Endodermal cell (in vitro differentiated cells): ENCODE results near the gene COLEC12. TPM values are rescaled to one million over a fixed set of nuclear protein-coding genes. Genes with fewer than 3 reads are reported as not detected.

ENCODE experiments used
- DNase-seq: peaks from one replicate; pipeline ENCODE4 v3.0.0-alpha.2; 2017
- H3K27ac ChIP-seq: 2 replicates; pipeline ENCODE4 v1.5.1; 2013; ENCODE audit warnings: mild to moderate bottlenecking, low read depth, low read length, moderate library complexity
- H3K27me3 ChIP-seq: 2 replicates; pipeline ENCODE4 v1.6.1; 2013; ENCODE audit warnings: mild to moderate bottlenecking, low read length, moderate library complexity; ENCODE audit not compliant: insufficient read depth, control insufficient read depth, poor library complexity, severe bottlenecking
- H3K36me3 ChIP-seq: 2 replicates; pipeline ENCODE4 v1.7.0; 2013; ENCODE audit warnings: mild to moderate bottlenecking, low read length, moderate library complexity; ENCODE audit not compliant: control insufficient read depth, insufficient read depth
- H3K4me1 ChIP-seq: one replicate; pipeline ENCODE4 v1.7.0; 2013; ENCODE audit warnings: low read length; ENCODE audit not compliant: control insufficient read depth, insufficient read depth
- H3K4me3 ChIP-seq: 2 replicates; pipeline ENCODE4 v1.5.1; 2013; ENCODE audit warnings: mild to moderate bottlenecking, low read length, moderate library complexity
- H3K9ac ChIP-seq: 2 replicates; pipeline ENCODE4 v1.6.1; 2013; ENCODE audit warnings: mild to moderate bottlenecking, low read length, moderate library complexity; ENCODE audit not compliant: poor library complexity, severe bottlenecking; ENCODE audit errors: extremely low read depth
- H3K9me3 ChIP-seq: 2 replicates; pipeline ENCODE4 v1.6.1; 2013; ENCODE audit warnings: mild to moderate bottlenecking, low read length, moderate library complexity; ENCODE audit not compliant: control insufficient read depth
- H3K27ac Mint-ChIP-seq: 2 replicates; pipeline ENCODE4 v1.8.0; 2020; ENCODE audit warnings: mixed read lengths
- H3K27me3 Mint-ChIP-seq: 2 replicates; pipeline ENCODE4 v1.8.0; 2021; ENCODE audit warnings: mild to moderate bottlenecking, mixed read lengths; ENCODE audit not compliant: insufficient read depth
- H3K36me3 Mint-ChIP-seq: 2 replicates; pipeline ENCODE4 v1.8.0; 2020; ENCODE audit warnings: low read depth, mixed read lengths
- H3K4me1 Mint-ChIP-seq: 2 replicates; pipeline ENCODE4 v1.8.0; 2020; ENCODE audit warnings: mixed read lengths
- H3K4me3 Mint-ChIP-seq: 2 replicates; pipeline ENCODE4 v1.8.0; 2020; ENCODE audit warnings: mild to moderate bottlenecking, moderate library complexity, mixed read lengths
- H3K9me3 Mint-ChIP-seq: 2 replicates; pipeline ENCODE4 v1.8.0; 2020; ENCODE audit warnings: mild to moderate bottlenecking, mixed read lengths
- CTCF ChIP-seq: fragments of 200-600 bp; sonication (generic); conservative IDR thresholded peaks from 2 replicates; pipeline ENCODE4 v1.5.0; 2021; ENCODE audit warnings: antibody characterized with exemption, mild to moderate bottlenecking
- WGBS, 2 experiments: methylation state at CpG; one replicate each; pipeline versions ENCODE4 v1.1.5 to v1.1.7; 2013; ENCODE audit warnings: missing lambda C conversion rate in 2 of 2, mixed read lengths in 1 of 2; ENCODE audit not compliant: insufficient coverage in 1 of 2, insufficient read length in 1 of 2; 5-methylcytosine and 5-hydroxymethylcytosine counted together
- total RNA-seq, 2 donors: library from RNA; stranded (reverse); fragmentation: NEBNext Ultra II Directional in 1 of 2; extraction: Animal tissue kit (Norgen Biotek cat#: 25700) in 1 of 2; gene quantifications; 2 replicates in 1 of 2; 3 replicates in 1 of 2; pipeline ENCODE4 v1.2.1, GENCODE V29; 2021

COLEC12 gene
- total RNA-seq, 2 donors from 2014 or later, result 123 TPM

GRCh38 chr18:346600-346999 lies 153.9 kb downstream of the COLEC12 start:
- Mint-ChIP-seq H3K27me3 (no peaks in the 10 kb centered on the region), H3K36me3 (peaks cover 67% of the 10 kb centered on the region), H3K4me3 (no peak overlapping the region), H3K9me3 (peaks cover 7% of the 10 kb centered on the region), H3K27ac (no peak overlapping the region), H3K4me1 (no peaks in the 10 kb centered on the region)
- H3K27me3 ChIP-seq, result no peaks in the 10 kb centered on the region
- 94 to 95% methylated on average over 9 to 10 of the region's 10 CpGs for WGBS, 2 experiments
- no peak overlapping the region for H3K27ac ChIP-seq
- peaks cover 19% of the 10 kb centered on the region for H3K9me3 ChIP-seq
- H3K36me3 ChIP-seq, result peaks cover 92% of the 10 kb centered on the region
- H3K9ac ChIP-seq, result no peak overlapping the region
- DNase-seq, result no peak
- no peaks in the 10 kb centered on the region for H3K4me1 ChIP-seq
- TF ChIP-seq CTCF, result no peak
- H3K4me3 ChIP-seq, result no peak overlapping the region

DNA sequence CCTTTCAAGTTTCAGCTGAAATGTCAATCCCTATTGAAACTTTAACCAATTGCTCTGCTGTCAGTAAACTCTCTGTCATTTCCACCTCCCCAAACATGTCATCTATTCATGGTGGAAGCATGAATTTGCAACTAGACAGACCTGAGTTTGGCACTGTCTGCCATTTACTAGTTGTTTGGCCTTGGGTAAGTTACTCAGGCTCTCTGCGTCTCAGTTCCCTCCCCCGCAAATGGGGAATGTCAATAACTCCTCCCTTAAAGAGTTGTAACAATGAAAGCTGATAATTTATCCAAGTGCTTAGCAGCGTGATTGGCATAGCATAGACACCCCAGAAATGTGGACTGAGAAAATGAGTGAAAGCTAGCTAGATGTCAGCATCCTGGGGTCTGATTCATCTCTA lies 159.4 kb downstream of the COLEC12 start:
- Mint-ChIP-seq H3K27me3 (no peaks in the 10 kb centered on the region), H3K27ac (no peak overlapping the region), H3K4me1 (peaks cover 5% of the 10 kb centered on the region), H3K9me3 (no peaks in the 10 kb centered on the region), H3K36me3 (peaks cover 50% of the 10 kb centered on the region), H3K4me3 (no peak overlapping the region)
- H3K27me3 ChIP-seq, result no peaks in the 10 kb centered on the region
- peaks cover 96% of the 10 kb centered on the region for H3K36me3 ChIP-seq
- no peak overlapping the region for H3K4me3 ChIP-seq
- H3K9ac ChIP-seq, result no peak overlapping the region
- DNase-seq, result no peak
- H3K9me3 ChIP-seq, result peaks cover under 1% of the 10 kb centered on the region
- 95 to 97% methylated on average over 3 of the region's 3 CpGs for WGBS, 2 experiments
- TF ChIP-seq CTCF, result no peak
- no peaks in the 10 kb centered on the region for H3K4me1 ChIP-seq
- H3K27ac ChIP-seq, result no peak overlapping the region

GRCh38 chr18:340044-340443 lies 160.5 kb downstream of the COLEC12 start:
- no peak overlapping the region for H3K4me3 ChIP-seq
- Mint-ChIP-seq H3K27ac (no peak overlapping the region), H3K27me3 (no peaks in the 10 kb centered on the region), H3K4me3 (no peak overlapping the region), H3K9me3 (no peaks in the 10 kb centered on the region), H3K36me3 (peaks cover 43% of the 10 kb centered on the region), H3K4me1 (peaks cover 5% of the 10 kb centered on the region)
- WGBS, 2 experiments, result 89 to 94% methylated on average over 4 to 10 of the region's 10 CpGs
- H3K27me3 ChIP-seq, result no peaks in the 10 kb centered on the region
- no peaks in the 10 kb centered on the region for H3K4me1 ChIP-seq
- TF ChIP-seq CTCF, result no peak
- peaks cover 96% of the 10 kb centered on the region for H3K36me3 ChIP-seq
- H3K9me3 ChIP-seq, result no peaks in the 10 kb centered on the region
- no peak overlapping the region for H3K9ac ChIP-seq
- no peak for DNase-seq
- no peak overlapping the region for H3K27ac ChIP-seq
